ENCODE results near the gene CROCC2. TPM values are rescaled to one million over a fixed set of nuclear protein-coding genes. Genes with fewer than 3 reads are reported as not detected.

The CROCC2 gene
- total and polyA plus RNA-seq, 10 of the 15 experiments (the other 5 are each of a cell fraction or from before 2014, with no cell fraction given) = not detected

DNA sequence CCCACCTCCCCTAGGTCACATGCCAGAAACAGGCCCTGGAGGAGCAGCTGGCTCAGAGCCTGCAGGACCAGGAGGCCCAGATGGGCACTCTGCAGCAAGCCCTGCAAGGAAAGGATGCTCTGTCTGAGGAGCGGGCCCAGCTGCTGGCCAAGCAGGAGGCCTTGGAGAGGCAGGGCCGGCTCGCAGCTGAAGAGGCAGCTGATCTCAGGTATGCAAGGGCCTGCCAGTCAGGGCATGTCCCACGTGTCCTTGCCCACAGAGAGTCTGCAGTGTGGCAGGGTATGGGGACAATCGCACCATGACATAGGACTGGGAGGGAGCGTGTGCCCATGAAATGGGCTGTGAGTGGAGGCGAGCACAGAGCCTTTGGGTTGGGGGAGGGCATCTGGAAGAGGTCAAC lies 39.9 kb downstream of the CROCC2 start (continued):
- no peak for TF ChIP-seq FOXM1 (IDR thresholded peaks at IDR 0.05; ENCODE audit: low read depth, low read length)
- TF ChIP-seq NFYA (IDR thresholded peaks at IDR 0.05; ENCODE audit: borderline replicate concordance, low read depth, low read length) = no peak
- no peak for TF ChIP-seq BRCA1 (IDR thresholded peaks at IDR 0.05; ENCODE audit: low read depth, low read length)
- TF ChIP-seq, protein P1, sequence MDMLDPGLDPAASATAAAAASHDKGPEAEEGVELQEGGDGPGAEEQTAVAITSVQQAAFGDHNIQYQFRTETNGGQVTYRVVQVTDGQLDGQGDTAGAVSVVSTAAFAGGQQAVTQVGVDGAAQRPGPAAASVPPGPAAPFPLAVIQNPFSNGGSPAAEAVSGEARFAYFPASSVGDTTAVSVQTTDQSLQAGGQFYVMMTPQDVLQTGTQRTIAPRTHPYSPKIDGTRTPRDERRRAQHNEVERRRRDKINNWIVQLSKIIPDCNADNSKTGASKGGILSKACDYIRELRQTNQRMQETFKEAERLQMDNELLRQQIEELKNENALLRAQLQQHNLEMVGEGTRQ (IDR thresholded peaks at IDR 0.05; ENCODE audit: borderline replicate concordance, low read depth, low read length) = no peak

DNA sequence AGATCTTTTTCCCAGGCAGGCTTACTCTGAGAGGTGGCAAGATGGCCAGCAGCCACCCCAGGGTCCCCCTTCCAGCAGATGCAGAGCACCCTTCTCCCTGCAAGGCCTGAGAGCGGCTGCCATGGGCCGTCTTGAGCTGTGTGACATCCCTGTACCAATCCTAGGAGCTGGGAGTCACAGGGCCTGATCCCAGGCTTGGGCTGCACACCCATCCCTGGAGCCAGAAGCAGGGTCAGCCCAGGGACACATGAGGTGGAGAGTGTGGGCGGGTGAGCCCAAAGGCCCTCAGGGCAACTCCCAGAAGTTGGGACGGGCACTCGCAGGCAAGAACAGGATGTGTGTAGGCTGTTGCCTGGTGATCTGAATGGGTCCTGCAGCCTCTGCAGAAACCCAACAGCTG lies 40.5 kb downstream of the CROCC2 start:
- POLR2A ChIA-PET = no interaction called here
- intact Hi-C loops (cut with micrococcal nuclease; ENCODE audit: unreplicated experiment) = no loop called here
- SMC1A ChIA-PET (ENCODE audit: uncharacterized antibody, unreplicated experiment) = no interaction called here
- H2AFZ ChIP-seq (ENCODE audit: control insufficient read depth, low read depth, low read length) = no peak overlapping the region
- ATAC-seq (peak; percentile 33; the same call in 1 of the 3 replicates), FAIRE-seq (no peak), DNase-seq (ENCODE audit: low read depth, low spot score) (no peak)
- WGBS (ENCODE audit: insufficient coverage, insufficient replicate concordance, low lambda C conversion rate, missing lambda C conversion rate) = 27% methylated on average over 5 of the region's 5 CpGs
- H3K9me3 ChIP-seq (replicated peaks; ENCODE audit: control insufficient read depth, insufficient read depth, low read length) = no peaks in the 10 kb centered on the region
- H3K4me3 ChIP-seq = no peak overlapping the region
- H3K79me2 ChIP-seq (ENCODE audit: control insufficient read depth, insufficient read depth, low read length) = no peaks in the 10 kb centered on the region
- no peak for TF ChIP-seq TCF7 (IDR thresholded peaks at IDR 0.05; ENCODE audit: borderline replicate concordance)
- no peak for TF ChIP-seq FOS (IDR thresholded peaks at IDR 0.05; ENCODE audit: borderline replicate concordance, extremely low read depth, insufficient read length)
- no peak for TF ChIP-seq POLR2A (IDR thresholded peaks at IDR 0.05; ENCODE audit: low read depth, low read length)
- no peak for TF ChIP-seq SUPT20H (IDR thresholded peaks at IDR 0.05; ENCODE audit: borderline replicate concordance, control insufficient read depth, low read depth, low read length)
- TF ChIP-seq CHD4 (IDR thresholded peaks at IDR 0.05) = no peak
- no peak for TF ChIP-seq CEBPB (IDR thresholded peaks at IDR 0.05; ENCODE audit: borderline replicate concordance in 1 of 2, low read depth in 2 of 2, low read length in 2 of 2)
- TF ChIP-seq IRF4 (IDR thresholded peaks at IDR 0.05; ENCODE audit: low read depth, low read length) = no peak
- no peak for TF ChIP-seq SREBF2 (IDR thresholded peaks at IDR 0.05; ENCODE audit: low read length)
- TF ChIP-seq WRNIP1 (IDR thresholded peaks at IDR 0.05; ENCODE audit: borderline replicate concordance, low read depth, low read length) = no peak
- no peak for TF ChIP-seq HCFC1 (IDR thresholded peaks at IDR 0.05; ENCODE audit: low read length)
- no peak for TF ChIP-seq GATAD2B (conservative IDR thresholded peaks at IDR 0.05; ENCODE audit: low read depth)
- TF ChIP-seq CBX3 (IDR thresholded peaks at IDR 0.05; ENCODE audit: borderline replicate concordance, low read depth) = no peak
- no peak for TF ChIP-seq CBX5 (IDR thresholded peaks at IDR 0.05; ENCODE audit: low read depth)
- no peak for TF ChIP-seq MXI1 (IDR thresholded peaks at IDR 0.05; ENCODE audit: low read depth, low read length)
- no peak for TF ChIP-seq PAX8 (IDR thresholded peaks at IDR 0.05)
- TF ChIP-seq, protein P2, sequence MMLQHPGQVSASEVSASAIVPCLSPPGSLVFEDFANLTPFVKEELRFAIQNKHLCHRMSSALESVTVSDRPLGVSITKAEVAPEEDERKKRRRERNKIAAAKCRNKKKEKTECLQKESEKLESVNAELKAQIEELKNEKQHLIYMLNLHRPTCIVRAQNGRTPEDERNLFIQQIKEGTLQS (IDR thresholded peaks at IDR 0.05; ENCODE audit: borderline replicate concordance, extremely low read depth, low read depth, low read length) = no peak
- no peak for TF ChIP-seq MTA2 (IDR thresholded peaks at IDR 0.05; ENCODE audit: low read depth)
- TF ChIP-seq SUZ12 (IDR thresholded peaks at IDR 0.05; ENCODE audit: unreplicated experiment) = no peak
- no peak for TF ChIP-seq RUNX3 (IDR thresholded peaks at IDR 0.05; ENCODE audit: low read length)
- BruUV-seq (replicated peaks) = no TSS peak
- H3K4me2 ChIP-seq (ENCODE audit: control insufficient read depth, insufficient read depth) = no peak overlapping the region
- H3K27ac ChIP-seq (ENCODE audit: control insufficient read depth, insufficient read depth) = no peak overlapping the region
- no peaks in the 10 kb centered on the region for H3K4me1 ChIP-seq (ENCODE audit: control insufficient read depth, insufficient read depth, low read length)
- H3K9ac ChIP-seq (ENCODE audit: control insufficient read depth, insufficient read depth, low read length) = no peak overlapping the region
- RAD21 ChIA-PET (ENCODE audit: unreplicated experiment) = no interaction called here
- in situ Hi-C loops (cut with MboI) = no loop called here
- CTCF ChIA-PET = interaction anchor here (1.4 kb wide), 1 partner anchor 31 kb away, joined by 3 read pairs; no protein-coding TSS in a partner anchor
- no peaks in the 10 kb centered on the region; a peak in 2 of 4 replicates for H3K27me3 ChIP-seq (replicated peaks in 1 of 2; ENCODE audit: control insufficient read depth in 2 of 2, insufficient read depth in 2 of 2, low read length in 1 of 2)
- no peaks in the 10 kb centered on the region for H4K20me1 ChIP-seq (ENCODE audit: control insufficient read depth, insufficient read depth)
- no peaks in the 10 kb centered on the region for H3K36me3 ChIP-seq (ENCODE audit: control insufficient read depth in 2 of 2, insufficient read depth in 2 of 2, low read length in 1 of 2)

Data from GM12878 (cell line).